Neural cell (in vitro differentiated cells): ENCODE measurements around the gene CLTRN. TPM values are rescaled to one million over a fixed set of nuclear protein-coding genes. Genes with fewer than 3 reads are reported as not detected.

Source experiments
- H2AFZ ChIP-seq: fragments of 200-600, 300-800 bp; sonication (generic), shearing (Covaris generic); 2 replicates; pipeline ENCODE4 v1.6.0; 2014; ENCODE audit warnings: low read depth, mild to moderate bottlenecking, antibody characterized with exemption, low read length, moderate library complexity
- H3F3A ChIP-seq: fragments of 200-600 bp; shearing (Covaris generic); 2 replicates; pipeline ENCODE4 v1.6.1; 2016; ENCODE audit warnings: mild to moderate bottlenecking, moderate library complexity, mixed read lengths, antibody characterized with exemption, low read length; ENCODE audit not compliant: insufficient read depth, poor library complexity, severe bottlenecking
- H3K27ac ChIP-seq: fragments of 200-600, 300-800 bp; sonication (generic), shearing (Covaris generic); 2 replicates; pipeline ENCODE4 v1.5.1; 2014; ENCODE audit warnings: mild to moderate bottlenecking, low read length, moderate library complexity
- H3K27me3 ChIP-seq: fragments of 300-800, 200-600 bp; sonication (generic), shearing (Covaris generic); 2 replicates; pipeline ENCODE4 v1.6.0; 2014; ENCODE audit warnings: mild to moderate bottlenecking, low read depth, low read length, moderate library complexity; ENCODE audit not compliant: insufficient read depth
- H3K36me3 ChIP-seq: fragments of 300-800, 200-600 bp; sonication (generic), shearing (Covaris generic); 2 replicates; pipeline ENCODE4 v1.5.1; 2014; ENCODE audit warnings: mild to moderate bottlenecking, antibody characterized with exemption, low read length, moderate library complexity; ENCODE audit not compliant: insufficient read depth
- H3K4me2 ChIP-seq: fragments of 300-800, 200-600 bp; sonication (generic), shearing (Covaris generic); 2 replicates; pipeline ENCODE4 v1.6.0; 2014; ENCODE audit warnings: mild to moderate bottlenecking, low read length
- H3K4me3 ChIP-seq: fragments of 300-800, 200-600 bp; sonication (generic), shearing (Covaris generic); 2 replicates; pipeline ENCODE4 v1.5.1; 2014; ENCODE audit warnings: mild to moderate bottlenecking, low read length, moderate library complexity
- H3K79me2 ChIP-seq: fragments of 200-600 bp; shearing (Covaris generic); replicated peaks from 2 replicates; pipeline ENCODE4 v1.6.0; 2014; ENCODE audit warnings: mild to moderate bottlenecking, low read length, moderate library complexity; ENCODE audit not compliant: insufficient read depth
- H3K9ac ChIP-seq: fragments of 300-800, 200-600 bp; sonication (generic), shearing (Covaris generic); 2 replicates; pipeline ENCODE4 v1.6.1; 2016; ENCODE audit warnings: mild to moderate bottlenecking, low read length, mixed read lengths
- H3K9me2 ChIP-seq: fragments of 200-600 bp; shearing (Covaris generic); 2 replicates; pipeline ENCODE4 v1.6.1; 2016; ENCODE audit warnings: mild to moderate bottlenecking, low read length, mixed read lengths; ENCODE audit not compliant: insufficient read depth
- H3K9me3 ChIP-seq: fragments of 200-600, 300-800 bp; sonication (generic), shearing (Covaris generic); 2 replicates; pipeline ENCODE4 v1.6.1; 2016; ENCODE audit warnings: mild to moderate bottlenecking, mixed run types, low read length, moderate library complexity, mixed read lengths
- H4K20me1 ChIP-seq: fragments of 200-600 bp; shearing (Covaris generic); 2 replicates; pipeline ENCODE4 v1.6.1; 2016; ENCODE audit warnings: mild to moderate bottlenecking, mixed run types; ENCODE audit not compliant: insufficient read depth
- CTCF ChIP-seq: fragments of 450-650 bp; IDR thresholded peaks from 2 replicates; pipeline ENCODE4 v1.5.1; 2014; ENCODE audit warnings: antibody characterized with exemption, mild to moderate bottlenecking, moderate library complexity; ENCODE audit not compliant: poor library complexity, severe bottlenecking
- EP300 ChIP-seq: fragments of 450-650 bp; conservative IDR thresholded peaks from 2 replicates; pipeline ENCODE4 v1.6.1; 2014; ENCODE audit warnings: antibody characterized with exemption, mild to moderate bottlenecking, moderate library complexity; ENCODE audit not compliant: poor library complexity, severe bottlenecking
- EZH2 ChIP-seq: fragments of 200-600, 300-800 bp; shearing (Covaris generic), sonication (generic); IDR thresholded peaks from 2 replicates; pipeline ENCODE4 v1.6.1; 2014; ENCODE audit warnings: antibody characterized with exemption, low read length, borderline replicate concordance, mild to moderate bottlenecking; ENCODE audit not compliant: insufficient read depth, poor library complexity, severe bottlenecking
- MXI1 ChIP-seq: fragments of 450-650 bp; conservative IDR thresholded peaks from 2 replicates; pipeline ENCODE4 v1.6.1; 2014; ENCODE audit warnings: antibody characterized with exemption, mild to moderate bottlenecking; ENCODE audit not compliant: poor library complexity, severe bottlenecking
- POLR2AphosphoS5 ChIP-seq: IDR thresholded peaks from 2 replicates; pipeline ENCODE4 v1.6.1; 2012
- RAD21 ChIP-seq: fragments of 450-650 bp; conservative IDR thresholded peaks from 2 replicates; pipeline ENCODE4 v1.6.1; 2014; ENCODE audit warnings: antibody characterized with exemption, mild to moderate bottlenecking, moderate library complexity
- REST ChIP-seq: IDR thresholded peaks from 2 replicates; pipeline ENCODE4 v1.6.1; 2012; ENCODE audit warnings: borderline replicate concordance
- SMC3 ChIP-seq: fragments of 450-650 bp; conservative IDR thresholded peaks from 2 replicates; pipeline ENCODE4 v1.6.1; 2014; ENCODE audit warnings: antibody characterized with exemption, mild to moderate bottlenecking, moderate library complexity; ENCODE audit not compliant: poor library complexity
- TAF1 ChIP-seq: IDR thresholded peaks from 2 replicates; pipeline ENCODE4 v1.6.1; 2012; ENCODE audit warnings: low read depth
- polyA plus RNA-seq: library from polyadenylated mRNA; depleted of rRNA; stranded (reverse); fragments of >200 nt; gene quantifications from 2 replicates; pipeline ENCODE4 v1.2.3, GENCODE V29; 2014

The CLTRN gene
- polyA plus RNA-seq, 1 donor from 2014 or later, result 2.2 TPM

- TF ChIP-seq TAF1, result no peak
- TF ChIP-seq SMC3, result no peak
- TF ChIP-seq POLR2AphosphoS5, result no peak
- TF ChIP-seq RAD21, result no peak
- TF ChIP-seq CTCF, result no peak
- no peak for TF ChIP-seq REST
- TF ChIP-seq EZH2, result no peak
- no peak for TF ChIP-seq EP300
- TF ChIP-seq MXI1, result no peak
- Histone ChIP-seq H3K4me3 (peak overlapping the region; percentile 82), H3K9me3 (no peaks in the 10 kb centered on the region), H3K9me2 (no peaks in the 10 kb centered on the region), H3K79me2 (peaks cover 25% of the 10 kb centered on the region), H3F3A (no peaks in the 10 kb centered on the region), H3K4me2 (peak overlapping the region; percentile 51), H3K9ac (peak overlapping the region; percentile 91), H3K27me3 (no peaks in the 10 kb centered on the region), H2AFZ (no peak overlapping the region), H3K27ac (no peak overlapping the region), H4K20me1 (no peaks in the 10 kb centered on the region), H3K36me3 (no peaks in the 10 kb centered on the region)
Measured at GRCh38 chrX:15676886-15677285, 12.3 kb upstream of the CLTRN start.

GRCh38 chrX:15675490-15675921, 10.9 kb upstream of the CLTRN start:
- Histone ChIP-seq H3K9me3 (no peaks in the 10 kb centered on the region), H3K4me3 (peak overlapping the region; percentile 82), H3K27me3 (no peaks in the 10 kb centered on the region), H3K9ac (peak overlapping the region; percentile 91), H3K79me2 (peaks cover 25% of the 10 kb centered on the region), H4K20me1 (no peaks in the 10 kb centered on the region), H3K9me2 (no peaks in the 10 kb centered on the region), H2AFZ (peak overlapping the region; percentile 94), H3F3A (no peaks in the 10 kb centered on the region), H3K4me2 (no peak overlapping the region), H3K27ac (peak overlapping the region; percentile 97), H3K36me3 (no peaks in the 10 kb centered on the region)
- peak; percentile 69 for TF ChIP-seq MXI1
- peak; percentile 75 for TF ChIP-seq POLR2AphosphoS5
- TF ChIP-seq REST, result no peak
